Cardiac fibroblast (primary cell): ENCODE measurements around the gene RAB3A.

Experiments
- DNase-seq, 2 donors: peaks; one replicate each; pipeline versions ENCODE4 v3.0.0 to v3.0.0-alpha.2; 2010; ENCODE audit warnings: low read depth in 2 of 2
- H3K4me3 ChIP-seq, 2 donors: replicated peaks in 1 of 2; 1 replicate in 1 of 2; 2 replicates in 1 of 2; pipeline ENCODE4 v1.5.1; 2011; ENCODE audit warnings: low read depth in 2 of 2, low read length in 2 of 2, mild to moderate bottlenecking in 2 of 2, moderate library complexity in 1 of 2
- CTCF ChIP-seq: IDR thresholded peaks from one replicate; pipeline ENCODE4 v1.5.1; 2011; ENCODE audit warnings: low read depth, mild to moderate bottlenecking, low read length, inconsistent platforms

The RAB3A gene

GRCh38 chr19:18176367-18177310 is 27.2 kb downstream of the RAB3A start:
- TF ChIP-seq CTCF, result no peak
- H3K4me3 ChIP-seq, result no peak overlapping the region
- DNase-seq, result no peak

GRCh38 chr19:18174983-18175382 is 28.9 kb downstream of the RAB3A start:
- H3K4me3 ChIP-seq, result no peak overlapping the region
- no peak for TF ChIP-seq CTCF
- DNase-seq, result no peak

GRCh38 chr19:18173572-18174288 is 30.1 kb downstream of the RAB3A start, which contains the start of gene IFI30:
TSS of gene IFI30 (plus strand) at chr19:18173813. CDS start at chr19:18173842, 29 bp downstream.
- peak; percentile 43 to 55 for DNase-seq
- no peak for TF ChIP-seq CTCF
- peak within 1 kb of the TSS; percentile 74 to 76 for H3K4me3 ChIP-seq

- peak overlapping the region; percentile 74 to 76 for H3K4me3 ChIP-seq
- peak in 1 of 2 donors; percentile 67 for DNase-seq
- no peak for TF ChIP-seq CTCF
Observed at GRCh38 chr19:18173054-18173571, 30.7 kb downstream of the RAB3A start.

- no peak overlapping the region for H3K4me3 ChIP-seq
- TF ChIP-seq CTCF, result no peak
- DNase-seq, result no peak
Observed at GRCh38 chr19:18172331-18173053, 31.4 kb downstream of the RAB3A start.

GRCh38 chr19:18171605-18172327 is 32.1 kb downstream of the RAB3A start:
- no peak overlapping the region for H3K4me3 ChIP-seq
- DNase-seq, result no peak
- TF ChIP-seq CTCF, result no peak
